H4 (cell line): Measurements from ENCODE around the gene TMTC4. TPM values are rescaled to one million over a fixed set of nuclear protein-coding genes. Genes with fewer than 3 reads are reported as not detected.

Experiments used
- DNase-seq: peaks from one replicate; pipeline ENCODE4 v3.0.0-alpha.2; 2015; ENCODE audit warnings: low spot score
- total RNA-seq: library from RNA; depleted of rRNA; stranded (reverse); fragments of >200 nt; shearing (Covaris generic); gene quantifications from 2 replicates; pipeline ENCODE4 v1.2.3, GENCODE V29; 2014

TMTC4 gene
- total RNA-seq, 1 experiment from 2014 or later, result 4.3 TPM

GRCh38 chr13:100668408-100668807 lies 6.2 kb downstream of the TMTC4 start:
- no peak for DNase-seq

GRCh38 chr13:100667894-100668293 lies 6.7 kb downstream of the TMTC4 start:
- DNase-seq, result no peak

- no peak for DNase-seq
These were observed 8.5 kb downstream of the TMTC4 start for GRCh38 chr13:100666124-100666523.

GRCh38 chr13:100665403-100665802 lies 9.2 kb downstream of the TMTC4 start:
- DNase-seq, result no peak

GRCh38 chr13:100664171-100664900 lies 10.3 kb downstream of the TMTC4 start:
- no peak for DNase-seq

- DNase-seq, result no peak
These were observed 12.0 kb downstream of the TMTC4 start for GRCh38 chr13:100662468-100663211.

- DNase-seq, result no peak
These were observed 13.8 kb downstream of the TMTC4 start for GRCh38 chr13:100660761-100661160.

GRCh38 chr13:100659578-100659977 lies 15.0 kb downstream of the TMTC4 start:
- no peak for DNase-seq

GRCh38 chr13:100658363-100658762 lies 16.2 kb downstream of the TMTC4 start:
- no peak for DNase-seq

GRCh38 chr13:100657881-100658315 lies 16.7 kb downstream of the TMTC4 start:
- no peak for DNase-seq

- DNase-seq, result no peak
These were observed 22.1 kb downstream of the TMTC4 start for GRCh38 chr13:100652510-100652909.

GRCh38 chr13:100650326-100650725 lies 24.3 kb downstream of the TMTC4 start:
- no peak for DNase-seq

- DNase-seq, result no peak
These were observed 26.2 kb downstream of the TMTC4 start for GRCh38 chr13:100648354-100648753.

GRCh38 chr13:100646871-100647270 lies 27.7 kb downstream of the TMTC4 start:
- DNase-seq, result no peak

- no peak for DNase-seq
These were observed 28.4 kb downstream of the TMTC4 start for GRCh38 chr13:100646030-100646673.

GRCh38 chr13:100645382-100645781 lies 29.2 kb downstream of the TMTC4 start:
- DNase-seq, result no peak

GRCh38 chr13:100644371-100644770 lies 30.2 kb downstream of the TMTC4 start:
- DNase-seq, result no peak

GRCh38 chr13:100637796-100638195 lies 36.8 kb downstream of the TMTC4 start:
- DNase-seq, result no peak

GRCh38 chr13:100637380-100637779 lies 37.2 kb downstream of the TMTC4 start:
- DNase-seq, result no peak

GRCh38 chr13:100636441-100636840 lies 38.2 kb downstream of the TMTC4 start:
- no peak for DNase-seq

GRCh38 chr13:100636004-100636403 lies 38.6 kb downstream of the TMTC4 start:
- DNase-seq, result no peak

GRCh38 chr13:100634696-100635095 lies 39.9 kb downstream of the TMTC4 start:
- DNase-seq, result no peak

- no peak for DNase-seq
These were observed 41.1 kb downstream of the TMTC4 start for GRCh38 chr13:100633461-100633860.
